Eye (tissue), 1 donor: ENCODE measurements around the gene EIF4G3.
"Not testable (repeated sequence)": the region's sequence is repeated elsewhere in the genome, so short reads cannot be mapped to it uniquely, and the experiment has no call there.

ENCODE experiments used
- DNase-seq: peaks from one replicate; pipeline ENCODE4 v3.0.0-alpha.2; 2015

EIF4G3 gene

GRCh38 chr1:21149430-21149854 is 27.3 kb downstream of the EIF4G3 start:
- peak; percentile 49 for DNase-seq

- no peak for DNase-seq
Observed at GRCh38 chr1:21143752-21144151, 32.9 kb downstream of the EIF4G3 start.

- no peak for DNase-seq
Observed at GRCh38 chr1:21143138-21143537, 33.6 kb downstream of the EIF4G3 start.

- DNase-seq = no peak
Observed at GRCh38 chr1:21141030-21141429, 35.7 kb downstream of the EIF4G3 start.

- DNase-seq = no peak
Observed at GRCh38 chr1:21139601-21140000, 37.1 kb downstream of the EIF4G3 start.

- DNase-seq = not testable (repeated sequence)
Observed at GRCh38 chr1:21136344-21136743, 40.4 kb downstream of the EIF4G3 start.

GRCh38 chr1:21131200-21131599 is 45.5 kb downstream of the EIF4G3 start:
- DNase-seq = no peak

- no peak for DNase-seq
Observed at GRCh38 chr1:21129407-21129806, 47.3 kb downstream of the EIF4G3 start.

- no peak for DNase-seq
Observed at GRCh38 chr1:21126324-21126723, 50.4 kb downstream of the EIF4G3 start.

- DNase-seq = no peak
Observed at GRCh38 chr1:21124846-21125245, 51.9 kb downstream of the EIF4G3 start.

- DNase-seq = no peak
Observed at GRCh38 chr1:21123287-21123948, 53.3 kb downstream of the EIF4G3 start.

GRCh38 chr1:21121764-21122471 is 54.8 kb downstream of the EIF4G3 start:
- no peak for DNase-seq

GRCh38 chr1:21118167-21118566 is 58.5 kb downstream of the EIF4G3 start:
- DNase-seq = no peak

- peak; percentile 27 for DNase-seq
Observed at GRCh38 chr1:21117597-21118001, 59.1 kb downstream of the EIF4G3 start.

GRCh38 chr1:21117159-21117558 is 59.5 kb downstream of the EIF4G3 start:
- DNase-seq = no peak

GRCh38 chr1:21115098-21115760 is 61.5 kb downstream of the EIF4G3 start:
- no peak for DNase-seq

GRCh38 chr1:21114431-21114830 is 62.3 kb downstream of the EIF4G3 start:
- no peak for DNase-seq

GRCh38 chr1:21110163-21110562 is 66.5 kb downstream of the EIF4G3 start:
- DNase-seq = no peak

- DNase-seq = no peak
Observed at GRCh38 chr1:21106709-21107108, 70.0 kb downstream of the EIF4G3 start.

GRCh38 chr1:21106238-21106637 is 70.5 kb downstream of the EIF4G3 start:
- DNase-seq = no peak

- no peak for DNase-seq
Observed at GRCh38 chr1:21105807-21106206, 70.9 kb downstream of the EIF4G3 start.

GRCh38 chr1:21104683-21105082 is 72.0 kb downstream of the EIF4G3 start:
- no peak for DNase-seq

GRCh38 chr1:21100481-21100921 is 76.2 kb downstream of the EIF4G3 start:
- DNase-seq = no peak

- no peak for DNase-seq
Observed at GRCh38 chr1:21099869-21100131, 76.9 kb downstream of the EIF4G3 start.
